ENCODE measurements around the gene CDK5. TPM values are rescaled to one million over a fixed set of nuclear protein-coding genes. Genes with fewer than 3 reads are reported as not detected.
"Not testable (repeated sequence)": the region's sequence is repeated elsewhere in the genome, so short reads cannot be mapped to it uniquely, and the experiment has no call there.

Gene CDK5
- total and polyA plus RNA-seq, 2 donors (not counting 1 experiment from before 2014, with no cell fraction given): 8.2 to 8.4 TPM

DNA sequence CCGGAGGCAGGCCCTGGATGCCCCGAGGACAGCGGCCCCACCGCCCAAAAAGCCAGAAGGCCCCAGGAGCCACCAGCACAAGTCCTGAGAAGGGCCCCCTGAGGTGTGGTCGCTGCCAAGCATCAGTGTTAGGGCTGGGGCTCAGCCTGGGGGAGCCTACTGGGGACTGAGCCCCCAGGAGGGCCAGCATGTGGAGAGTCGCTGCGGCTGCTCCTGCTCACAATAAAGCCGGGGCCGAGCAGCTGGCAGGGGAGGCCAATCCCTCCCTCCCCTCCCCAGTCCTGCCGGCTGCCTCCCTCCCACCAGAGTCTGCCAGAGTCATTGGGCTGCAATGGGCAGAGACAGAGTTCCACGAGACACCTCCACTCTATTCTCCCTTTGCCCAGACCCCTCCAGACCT lies 12.4 kb downstream of the CDK5 start:
- TF ChIP-seq EZH2 (IDR thresholded peaks at IDR 0.05; ENCODE audit: borderline replicate concordance, insufficient read depth, low read depth, low read length, poor library complexity, severe bottlenecking): no peak
- TF ChIP-seq, protein P1, sequence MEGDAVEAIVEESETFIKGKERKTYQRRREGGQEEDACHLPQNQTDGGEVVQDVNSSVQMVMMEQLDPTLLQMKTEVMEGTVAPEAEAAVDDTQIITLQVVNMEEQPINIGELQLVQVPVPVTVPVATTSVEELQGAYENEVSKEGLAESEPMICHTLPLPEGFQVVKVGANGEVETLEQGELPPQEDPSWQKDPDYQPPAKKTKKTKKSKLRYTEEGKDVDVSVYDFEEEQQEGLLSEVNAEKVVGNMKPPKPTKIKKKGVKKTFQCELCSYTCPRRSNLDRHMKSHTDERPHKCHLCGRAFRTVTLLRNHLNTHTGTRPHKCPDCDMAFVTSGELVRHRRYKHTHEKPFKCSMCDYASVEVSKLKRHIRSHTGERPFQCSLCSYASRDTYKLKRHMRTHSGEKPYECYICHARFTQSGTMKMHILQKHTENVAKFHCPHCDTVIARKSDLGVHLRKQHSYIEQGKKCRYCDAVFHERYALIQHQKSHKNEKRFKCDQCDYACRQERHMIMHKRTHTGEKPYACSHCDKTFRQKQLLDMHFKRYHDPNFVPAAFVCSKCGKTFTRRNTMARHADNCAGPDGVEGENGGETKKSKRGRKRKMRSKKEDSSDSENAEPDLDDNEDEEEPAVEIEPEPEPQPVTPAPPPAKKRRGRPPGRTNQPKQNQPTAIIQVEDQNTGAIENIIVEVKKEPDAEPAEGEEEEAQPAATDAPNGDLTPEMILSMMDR (IDR thresholded peaks at IDR 0.05): no peak
- ChIA-PET CTCF (no interaction called here), POLR2A (no interaction called here)
- DNase-seq: no peak
- Mint-ChIP-seq H3K4me3 (no peak overlapping the region), H3K27me3 (no peaks in the 10 kb centered on the region), H3K27ac (no peak overlapping the region), H3K9me3 (ENCODE audit: insufficient read depth) (no peaks in the 10 kb centered on the region), H3K4me1 (no peaks in the 10 kb centered on the region)
- H3K4me3 ChIP-seq (ENCODE audit: control extremely low read depth in 1 of 5, extremely low read depth in 1 of 5, insufficient read depth in 1 of 5, low read depth in 2 of 5, low read length in 4 of 5): no peak overlapping the region
- no peaks in the 10 kb centered on the region for H3K4me1 ChIP-seq (ENCODE audit: control insufficient read depth in 2 of 2, insufficient read depth in 2 of 2, low read length in 2 of 2)
- ATAC-seq (ENCODE audit: low read depth): no peak
- H3K9me3 ChIP-seq (ENCODE audit: control extremely low read depth in 1 of 3, control insufficient read depth in 2 of 3, insufficient read depth in 1 of 3, low read length in 2 of 3): no peaks in the 10 kb centered on the region
- H3K79me2 ChIP-seq (ENCODE audit: control insufficient read depth, insufficient read depth, low read length): no peaks in the 10 kb centered on the region
- no peak overlapping the region for H3K27ac ChIP-seq (ENCODE audit: low read length in 2 of 2)
- H3K36me3 ChIP-seq (replicated peaks in 1 of 2; ENCODE audit: control extremely low read depth in 1 of 2, control insufficient read depth in 1 of 2, extremely low read depth in 1 of 2, insufficient read depth in 2 of 2, low read length in 1 of 2): no peaks in the 10 kb centered on the region
- H3K4me2 ChIP-seq (replicated peaks; ENCODE audit: low read depth, low read length, poor library complexity, severe bottlenecking): no peak overlapping the region
- no peaks in the 10 kb centered on the region for H3K27me3 ChIP-seq (replicated peaks in 1 of 4; ENCODE audit: control extremely low read depth in 1 of 4, control insufficient read depth in 3 of 4, insufficient read depth in 4 of 4, low read length in 3 of 4)
- H2AFZ ChIP-seq (ENCODE audit: insufficient read depth, low read depth, low read length, poor library complexity, severe bottlenecking): no peak overlapping the region
- no peak overlapping the region for H3K9ac ChIP-seq (ENCODE audit: low read length)
- 98% methylated on average over 10 of the region's 11 CpGs for WGBS (ENCODE audit: insufficient coverage)
- intact Hi-C loops (cut with micrococcal nuclease): no loop called here
- H4K20me1 ChIP-seq (ENCODE audit: control insufficient read depth, insufficient read depth, low read length, poor library complexity, severe bottlenecking): no peaks in the 10 kb centered on the region

DNA sequence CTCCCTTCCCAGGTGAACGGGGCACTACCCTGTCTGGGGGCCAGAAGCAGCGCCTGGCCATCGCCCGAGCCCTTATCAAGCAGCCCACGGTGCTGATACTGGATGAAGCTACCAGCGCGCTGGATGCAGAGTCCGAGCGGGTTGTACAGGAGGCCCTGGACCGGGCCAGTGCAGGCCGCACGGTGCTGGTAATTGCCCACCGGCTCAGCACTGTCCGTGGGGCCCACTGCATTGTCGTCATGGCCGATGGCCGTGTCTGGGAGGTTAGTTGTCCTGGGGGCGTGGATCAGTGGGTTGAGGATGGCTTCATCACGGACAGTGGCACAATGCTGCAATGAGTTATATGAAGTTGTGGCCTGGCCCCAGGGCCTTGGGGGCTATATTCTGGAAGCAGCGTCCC lies 13.7 kb downstream of the CDK5 start:
- Histone ChIP-seq H3K36me3 (replicated peaks in 1 of 2; ENCODE audit: control extremely low read depth in 1 of 2, control insufficient read depth in 1 of 2, extremely low read depth in 1 of 2, insufficient read depth in 2 of 2, low read length in 1 of 2) (no peaks in the 10 kb centered on the region), H3K4me3 (ENCODE audit: control extremely low read depth in 1 of 5, extremely low read depth in 1 of 5, insufficient read depth in 1 of 5, low read depth in 2 of 5, low read length in 4 of 5) (no peak overlapping the region), H3K79me2 (ENCODE audit: control insufficient read depth, insufficient read depth, low read length) (no peaks in the 10 kb centered on the region), H2AFZ (ENCODE audit: insufficient read depth, low read depth, low read length, poor library complexity, severe bottlenecking) (no peak overlapping the region), H3K27ac (ENCODE audit: low read length in 2 of 2) (no peak overlapping the region), H3K27me3 (replicated peaks in 1 of 4; ENCODE audit: control extremely low read depth in 1 of 4, control insufficient read depth in 3 of 4, insufficient read depth in 4 of 4, low read length in 3 of 4) (no peaks in the 10 kb centered on the region), H3K4me2 (replicated peaks; ENCODE audit: low read depth, low read length, poor library complexity, severe bottlenecking) (no peak overlapping the region), H3K9me3 (ENCODE audit: control extremely low read depth in 1 of 3, control insufficient read depth in 2 of 3, insufficient read depth in 1 of 3, low read length in 2 of 3) (no peaks in the 10 kb centered on the region), H3K4me1 (ENCODE audit: control insufficient read depth in 2 of 2, insufficient read depth in 2 of 2, low read length in 2 of 2) (no peaks in the 10 kb centered on the region), H4K20me1 (ENCODE audit: control insufficient read depth, insufficient read depth, low read length, poor library complexity, severe bottlenecking) (no peaks in the 10 kb centered on the region), H3K9ac (ENCODE audit: low read length) (no peak overlapping the region)
- no peak overlapping the region for H3K4me3 Mint-ChIP-seq
- H3K4me1 Mint-ChIP-seq: no peaks in the 10 kb centered on the region
- TF ChIP-seq EZH2 (IDR thresholded peaks at IDR 0.05; ENCODE audit: borderline replicate concordance, insufficient read depth, low read depth, low read length, poor library complexity, severe bottlenecking): no peak
- TF ChIP-seq, protein P1 (IDR thresholded peaks at IDR 0.05): no peak
- CTCF ChIA-PET: no interaction called here
- POLR2A ChIA-PET: no interaction called here
- H3K27ac Mint-ChIP-seq: no peak overlapping the region
- DNase-seq (no peak), ATAC-seq (ENCODE audit: low read depth) (no peak)
- no peaks in the 10 kb centered on the region for H3K9me3 Mint-ChIP-seq (ENCODE audit: insufficient read depth)
- WGBS (ENCODE audit: insufficient coverage): 96% methylated on average over 20 of the region's 20 CpGs
- intact Hi-C loops (cut with micrococcal nuclease): no loop called here
- H3K27me3 Mint-ChIP-seq: no peaks in the 10 kb centered on the region

DNA sequence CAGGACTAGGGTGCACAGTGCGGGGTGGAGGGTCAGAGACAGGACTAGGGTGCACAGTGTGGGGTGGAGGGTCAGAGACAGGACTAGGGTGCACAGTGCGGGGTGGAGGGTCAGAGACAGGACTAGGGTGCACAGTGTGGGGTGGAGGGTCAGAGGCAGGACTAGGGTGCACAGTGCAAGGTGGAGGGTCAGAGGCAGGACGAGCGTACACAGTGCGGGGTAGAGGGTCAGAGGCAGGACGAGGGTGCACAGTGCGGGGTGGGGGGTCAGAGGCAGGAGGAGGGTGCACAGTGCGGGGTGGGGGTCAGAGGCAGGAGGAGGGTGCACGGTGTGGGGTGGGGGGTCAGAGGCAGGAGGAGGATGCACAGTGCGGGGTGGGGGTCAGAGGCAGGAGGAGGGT lies 14.2 kb downstream of the CDK5 start:
- H3K9ac ChIP-seq (ENCODE audit: low read length); H3K27me3 ChIP-seq (replicated peaks in 1 of 4; ENCODE audit: control extremely low read depth in 1 of 4, control insufficient read depth in 3 of 4, insufficient read depth in 4 of 4, low read length in 3 of 4); H3K36me3 ChIP-seq (replicated peaks in 1 of 2; ENCODE audit: control extremely low read depth in 1 of 2, control insufficient read depth in 1 of 2, extremely low read depth in 1 of 2, insufficient read depth in 2 of 2, low read length in 1 of 2); H3K27me3 Mint-ChIP-seq; H3K27ac ChIP-seq (ENCODE audit: low read length in 2 of 2); H3K4me3 ChIP-seq (ENCODE audit: control extremely low read depth in 1 of 5, extremely low read depth in 1 of 5, insufficient read depth in 1 of 5, low read depth in 2 of 5, low read length in 4 of 5); H2AFZ ChIP-seq (ENCODE audit: insufficient read depth, low read depth, low read length, poor library complexity, severe bottlenecking); H3K79me2 ChIP-seq (ENCODE audit: control insufficient read depth, insufficient read depth, low read length); POLR2A ChIA-PET; H3K4me1 Mint-ChIP-seq; ATAC-seq (ENCODE audit: low read depth); H3K9me3 ChIP-seq (ENCODE audit: control extremely low read depth in 1 of 3, control insufficient read depth in 2 of 3, insufficient read depth in 1 of 3, low read length in 2 of 3); CTCF ChIA-PET; DNase-seq; H3K4me2 ChIP-seq (replicated peaks; ENCODE audit: low read depth, low read length, poor library complexity, severe bottlenecking); H4K20me1 ChIP-seq (ENCODE audit: control insufficient read depth, insufficient read depth, low read length, poor library complexity, severe bottlenecking); H3K4me3 Mint-ChIP-seq; H3K4me1 ChIP-seq (ENCODE audit: control insufficient read depth in 2 of 2, insufficient read depth in 2 of 2, low read length in 2 of 2); H3K27ac Mint-ChIP-seq; intact Hi-C loops (cut with micrococcal nuclease); H3K9me3 Mint-ChIP-seq (ENCODE audit: insufficient read depth): not testable (repeated sequence)
- 90% methylated on average over 10 of the region's 10 CpGs for WGBS (ENCODE audit: insufficient coverage)
